SK-N-SH (cell line): ENCODE results near the gene SEC11A. TPM values are rescaled to one million over a fixed set of nuclear protein-coding genes. Genes with fewer than 3 reads are reported as not detected.
"Not testable (repeated sequence)": the region's sequence is repeated elsewhere in the genome, so short reads cannot be mapped to it uniquely, and the experiment has no call there.

ENCODE experiments used
- CTCF ChIA-PET: fragments of 300-600, 350-600 bp; formaldehyde crosslinking; extraction: SDS; loops from one replicate; lab custom pipeline; 2021; lab: Yijun Ruan, JAX
- POLR2A ChIA-PET: fragments of 350-600 bp; sonication (Branson Sonifier 250); formaldehyde crosslinking; extraction: SDS; loops from one replicate; lab custom pipeline; 2020; ENCODE audit warnings: antibody characterized with exemption, inconsistent platforms; lab: Yijun Ruan, JAX
- DNase-seq: peaks from one replicate; pipeline ENCODE4 v3.0.0; 2012
- H2AFZ ChIP-seq: fragments of 200-600 bp; sonication (generic); 2 replicates; pipeline ENCODE4 v1.8.1; 2016; ENCODE audit warnings: antibody characterized with exemption, mild to moderate bottlenecking, low read depth
- H3F3A ChIP-seq: fragments of 200-600 bp; sonication (generic); replicated peaks from 2 replicates; pipeline ENCODE3; 2016; ENCODE audit warnings: antibody characterized with exemption, mild to moderate bottlenecking; ENCODE audit not compliant: insufficient read depth
- H3K27ac ChIP-seq, 2 experiments: fragments of 200-500 bp in 1 of 2; fragments of 200-600 bp in 1 of 2; sonication (Bioruptor generic) in 1 of 2; sonication (generic), shearing (Covaris generic) in 1 of 2; 2 replicates each; pipeline versions ENCODE4 v1.5.1 to v1.6.1; 2014 to 2016; ENCODE audit warnings: low read depth in 2 of 2, inconsistent platforms in 1 of 2, low read length in 1 of 2, mild to moderate bottlenecking in 1 of 2, mixed read lengths in 1 of 2
- H3K27me3 ChIP-seq: fragments of 200-600 bp; sonication (generic), shearing (Covaris generic); 2 replicates; pipeline ENCODE4 v1.6.1; 2016; ENCODE audit warnings: mixed run types; ENCODE audit not compliant: insufficient read depth
- H3K36me3 ChIP-seq, 2 experiments: fragments of 200-500 bp in 1 of 2; fragments of 200-600 bp in 1 of 2; sonication (Bioruptor generic) in 1 of 2; sonication (generic) in 1 of 2; replicated peaks in 1 of 2; 2 replicates each; pipeline versions ENCODE3 to v1.5.1; 2014 to 2016; ENCODE audit warnings: low read length in 1 of 2, mild to moderate bottlenecking in 1 of 2; ENCODE audit not compliant: insufficient read depth in 2 of 2, control insufficient read depth in 1 of 2
- H3K4me1 ChIP-seq, 2 experiments: fragments of 200-500 bp in 1 of 2; fragments of 200-600 bp in 1 of 2; sonication (Bioruptor generic) in 1 of 2; sonication (generic), shearing (Covaris generic) in 1 of 2; 2 replicates each; pipeline versions ENCODE4 v1.5.1 to v1.6.1; 2014 to 2016; ENCODE audit warnings: low read depth in 1 of 2, low read length in 1 of 2, mixed run types in 1 of 2; ENCODE audit not compliant: insufficient read depth in 2 of 2, control insufficient read depth in 1 of 2
- H3K4me2 ChIP-seq: fragments of 200-600 bp; sonication (generic), shearing (Covaris generic); 2 replicates; pipeline ENCODE4 v1.6.1; 2017; ENCODE audit warnings: mixed run types
- H3K4me3 ChIP-seq, 2 experiments: fragments of 200-500 bp in 1 of 2; fragments of 200-600 bp in 1 of 2; sonication (Bioruptor generic) in 1 of 2; sonication (generic), shearing (Covaris generic) in 1 of 2; 2 replicates each; pipeline versions ENCODE4 v1.5.1 to v1.8.1; 2014 to 2016; ENCODE audit warnings: low read depth in 2 of 2, inconsistent platforms in 1 of 2, low read length in 1 of 2, mild to moderate bottlenecking in 1 of 2, mixed read lengths in 1 of 2, moderate library complexity in 1 of 2
- H3K79me2 ChIP-seq: fragments of 200-600 bp; sonication (generic); 2 replicates; pipeline ENCODE4 v1.8.1; 2017; ENCODE audit warnings: mild to moderate bottlenecking; ENCODE audit not compliant: insufficient read depth
- H3K9ac ChIP-seq: fragments of 200-600 bp; sonication (generic); 2 replicates; pipeline ENCODE4 v1.6.1; 2017; ENCODE audit warnings: mixed run types
- H3K9me2 ChIP-seq: fragments of 200-600 bp; sonication (generic); 2 replicates; pipeline ENCODE4 v1.6.1; 2017; ENCODE audit warnings: mixed run types
- H3K9me3 ChIP-seq: fragments of 200-600 bp; sonication (generic); 2 replicates; pipeline ENCODE4 v1.6.1; 2017; ENCODE audit warnings: mixed run types, mild to moderate bottlenecking, moderate library complexity
- H4K20me1 ChIP-seq: fragments of 200-600 bp; sonication (generic); 2 replicates; pipeline ENCODE4 v1.6.1; 2017; ENCODE audit warnings: mild to moderate bottlenecking, mixed run types; ENCODE audit not compliant: insufficient read depth
- CTCF ChIP-seq: fragments of 200-600 bp; sonication (generic); IDR thresholded peaks from 2 replicates; pipeline ENCODE4 v1.6.1; 2017; ENCODE audit warnings: antibody characterized with exemption, mild to moderate bottlenecking, moderate library complexity
- REST ChIP-seq: IDR thresholded peaks from 2 replicates; pipeline ENCODE4 v1.6.1; 2012; ENCODE audit warnings: mild to moderate bottlenecking, low read depth, low read length, moderate library complexity
- USF2 ChIP-seq: fragments of 150-350 bp; IDR thresholded peaks from 2 replicates; pipeline ENCODE4 v1.6.1; 2017; ENCODE audit warnings: antibody characterized with exemption, low read length, low read depth, borderline replicate concordance
- WGBS: methylation state at CpG from one replicate; pipeline ENCODE4 v1.1.6; 2017; ENCODE audit warnings: low lambda C conversion rate; 5-methylcytosine and 5-hydroxymethylcytosine counted together
- polyA plus RNA-seq, 3 experiments: library from polyadenylated mRNA; depleted of rRNA; stranded (reverse); fragments of >200 nt; gene quantifications; 2 replicates each; pipeline ENCODE4 v1.2.3, GENCODE V29; 2012

SEC11A gene
- polyA plus RNA-seq, 1 of the 3 experiments (the other 2 are of a cell fraction): 107 TPM

GRCh38 chr15:84643838-84644237, 72.1 kb downstream of the SEC11A start:
- H2AFZ ChIP-seq: no peak overlapping the region
- H4K20me1 ChIP-seq: no peaks in the 10 kb centered on the region
- H3K9ac ChIP-seq: no peak overlapping the region
- H3K27me3 ChIP-seq: no peaks in the 10 kb centered on the region
- H3K9me2 ChIP-seq: no peaks in the 10 kb centered on the region
- no peak overlapping the region for H3K4me2 ChIP-seq
- H3F3A ChIP-seq: peaks cover 4% of the 10 kb centered on the region
- H3K4me1 ChIP-seq: no peaks in the 10 kb centered on the region; a peak in 1 of 4 replicates
- H3K27ac ChIP-seq: no peak overlapping the region
- ChIA-PET CTCF (interaction anchor here (1.6 kb wide), 1 partner anchor 10 kb away, joined by 5 read pairs; the partner anchor contains the start of gene WDR73), POLR2A (interaction anchor here (1.5 kb wide), 1 partner anchor 10 kb away, joined by 6 read pairs; the partner anchor contains the start of gene WDR73)
- no peaks in the 10 kb centered on the region for H3K9me3 ChIP-seq
- no peak for DNase-seq
- peaks cover 6% of the 10 kb centered on the region; the same call in 1 of the 2 replicates for H3K79me2 ChIP-seq
- peaks cover 57 to 61% of the 10 kb centered on the region in 2 experiments for H3K36me3 ChIP-seq
- TF ChIP-seq USF2 (no peak), CTCF (no peak), REST (no peak)
- no peak overlapping the region for H3K4me3 ChIP-seq
- WGBS: 87% methylated on average over 6 of the region's 6 CpGs

- ChIA-PET CTCF (interaction anchor here (1.0 to 1.7 kb wide), 4 partner anchors 11 to 286 kb away, joined by 3 to 5 read pairs (median 4); partner anchors contain the start of gene WDR73), POLR2A (interaction anchor here (0.6 to 1.9 kb wide), 3 partner anchors 11 to 256 kb away, joined by 3 to 8 read pairs (median 4); partner anchors contain the start of gene WDR73)
- H3K4me3 ChIP-seq, H3K27me3 ChIP-seq, H3K79me2 ChIP-seq, H3K4me2 ChIP-seq, H3K9me2 ChIP-seq, H2AFZ ChIP-seq, H3F3A ChIP-seq, H3K27ac ChIP-seq, H3K9me3 ChIP-seq, H3K4me1 ChIP-seq, H4K20me1 ChIP-seq, DNase-seq, H3K9ac ChIP-seq: not testable (repeated sequence)
- peaks cover 47 to 54% of the 10 kb centered on the region in 2 experiments for H3K36me3 ChIP-seq
- WGBS: 67% methylated on average over 2 of the region's 2 CpGs
Measured at GRCh38 chr15:84642640-84643039, 73.3 kb downstream of the SEC11A start.

GRCh38 chr15:84641871-84642270, 74.1 kb downstream of the SEC11A start:
- POLR2A ChIA-PET: interaction anchor here (1.9 kb wide), 1 partner anchor 12 kb away, joined by 8 read pairs; the partner anchor contains the start of gene WDR73
- not testable (repeated sequence) for H3K4me3 ChIP-seq, H3K27me3 ChIP-seq, H3K79me2 ChIP-seq, H3K9me3 ChIP-seq, H4K20me1 ChIP-seq, H3F3A ChIP-seq, H3K4me1 ChIP-seq, H3K9me2 ChIP-seq, H3K27ac ChIP-seq, H3K4me2 ChIP-seq, DNase-seq, H2AFZ ChIP-seq, H3K9ac ChIP-seq
- CTCF ChIA-PET: interaction anchor here (1.4 to 1.7 kb wide), 2 partner anchors 12 to 286 kb away, joined by 5 read pairs; partner anchors contain the start of gene WDR73
- peaks cover 47 to 57% of the 10 kb centered on the region in 2 experiments for H3K36me3 ChIP-seq
- WGBS: 98% methylated on average over 9 of the region's 9 CpGs
